AG09309 (cell line): ENCODE measurements around the gene GP9.

Source experiments
- DNase-seq: peaks from one replicate; pipeline ENCODE4 v3.0.0-alpha.2; 2010; ENCODE audit warnings: low read depth
- H3K4me3 ChIP-seq: 2 replicates; pipeline ENCODE4 v1.5.1; 2011; ENCODE audit warnings: mild to moderate bottlenecking, low read depth, low read length, moderate library complexity; ENCODE audit not compliant: control insufficient read depth
- CTCF ChIP-seq: IDR thresholded peaks from 2 replicates; pipeline ENCODE4 v1.5.1; 2011; ENCODE audit warnings: mild to moderate bottlenecking, low read depth, low read length, inconsistent platforms; ENCODE audit not compliant: insufficient read depth, control insufficient read depth; ENCODE audit errors: missing control alignments

Gene GP9

GRCh38 chr3:129016720-129017483 is 43.7 kb upstream of the GP9 start:
- no peak for TF ChIP-seq CTCF

GRCh38 chr3:129017484-129017899 is 43.1 kb upstream of the GP9 start:
- no peak overlapping the region for H3K4me3 ChIP-seq
- no peak for DNase-seq
- no peak for TF ChIP-seq CTCF

More at GRCh38 chr3:129016720-129017483, 43.7 kb upstream of the GP9 start:
- no peak overlapping the region for H3K4me3 ChIP-seq
- no peak for DNase-seq

GRCh38 chr3:129018271-129018670 is 42.3 kb upstream of the GP9 start:
- TF ChIP-seq CTCF = no peak
- DNase-seq = no peak
- no peak overlapping the region for H3K4me3 ChIP-seq

GRCh38 chr3:129018751-129019150 is 41.8 kb upstream of the GP9 start:
- no peak overlapping the region for H3K4me3 ChIP-seq
- no peak for TF ChIP-seq CTCF
- no peak for DNase-seq

- H3K4me3 ChIP-seq = no peak overlapping the region
- DNase-seq = no peak
- TF ChIP-seq CTCF = no peak
Measured at GRCh38 chr3:129019266-129019665, 41.3 kb upstream of the GP9 start.

GRCh38 chr3:129020691-129021090 is 39.9 kb upstream of the GP9 start:
- TF ChIP-seq CTCF = no peak
- DNase-seq = no peak

More at GRCh38 chr3:129020691-129021090, 39.9 kb upstream of the GP9 start:
- H3K4me3 ChIP-seq = no peak overlapping the region
